Muscle of leg (tissue), 11 donors: ENCODE results near the gene CHD1. TPM values are rescaled to one million over a fixed set of nuclear protein-coding genes. Genes with fewer than 3 reads are reported as not detected.

Experiments used
- DNase-seq: peaks from one replicate; pipeline ENCODE4 v3.0.0; 2013
- H3K27ac ChIP-seq: one replicate; pipeline ENCODE4 v1.5.1; 2013; ENCODE audit warnings: mild to moderate bottlenecking, low read length, control low read depth
- H3K27me3 ChIP-seq: one replicate; pipeline ENCODE4 v1.6.1; 2013; ENCODE audit warnings: low read length; ENCODE audit not compliant: control insufficient read depth, insufficient read depth
- H3K36me3 ChIP-seq: one replicate; pipeline ENCODE4 v1.6.1; 2013; ENCODE audit warnings: low read length; ENCODE audit not compliant: control insufficient read depth, insufficient read depth
- H3K4me1 ChIP-seq: one replicate; pipeline ENCODE4 v1.6.1; 2013; ENCODE audit warnings: low read length; ENCODE audit not compliant: control insufficient read depth, insufficient read depth
- H3K4me3 ChIP-seq: one replicate; pipeline ENCODE4 v1.5.1; 2013; ENCODE audit warnings: low read length, control low read depth
- H3K9me3 ChIP-seq: replicated peaks from 2 replicates; pipeline ENCODE4 v1.6.1; 2013; ENCODE audit warnings: low read depth, low read length; ENCODE audit not compliant: control insufficient read depth
- WGBS: methylation state at CpG from one replicate; pipeline ENCODE4 v1.1.5; 2013; ENCODE audit warnings: missing lambda C conversion rate; ENCODE audit not compliant: insufficient coverage; 5-methylcytosine and 5-hydroxymethylcytosine counted together
- polyA plus RNA-seq, 8 donors: library from polyadenylated mRNA; unstranded; fragments of 120-200 nt; gene quantifications; one replicate each; pipeline versions ENCODE4 v1.2.1 to v1.2.3, GENCODE V29; 2013; ENCODE audit warnings: inconsistent platforms in 1 of 8, low replicate concordance in 1 of 8; ENCODE audit not compliant: insufficient read length in 8 of 8, insufficient read depth in 1 of 8
- total RNA-seq: library from RNA; stranded (reverse); fragments of 120-200 nt; gene quantifications from one replicate; pipeline ENCODE4 v1.2.4, GENCODE V29; 2013

CHD1 gene
- total and polyA plus RNA-seq, 9 donors, result 24.8 to 41.5 (median 30.9) TPM

GRCh38 chr5:98923966-98924365 lies 4.8 kb downstream of the CHD1 start:
- no peak overlapping the region for H3K4me3 ChIP-seq
- H3K27me3 ChIP-seq, result no peaks in the 10 kb centered on the region
- H3K4me1 ChIP-seq, result peaks cover 4% of the 10 kb centered on the region
- no peak overlapping the region for H3K27ac ChIP-seq
- 75% methylated on average over 2 of the region's 3 CpGs for WGBS
- DNase-seq, result no peak
- no peaks in the 10 kb centered on the region for H3K9me3 ChIP-seq
- H3K36me3 ChIP-seq, result peaks cover 20% of the 10 kb centered on the region

DNA sequence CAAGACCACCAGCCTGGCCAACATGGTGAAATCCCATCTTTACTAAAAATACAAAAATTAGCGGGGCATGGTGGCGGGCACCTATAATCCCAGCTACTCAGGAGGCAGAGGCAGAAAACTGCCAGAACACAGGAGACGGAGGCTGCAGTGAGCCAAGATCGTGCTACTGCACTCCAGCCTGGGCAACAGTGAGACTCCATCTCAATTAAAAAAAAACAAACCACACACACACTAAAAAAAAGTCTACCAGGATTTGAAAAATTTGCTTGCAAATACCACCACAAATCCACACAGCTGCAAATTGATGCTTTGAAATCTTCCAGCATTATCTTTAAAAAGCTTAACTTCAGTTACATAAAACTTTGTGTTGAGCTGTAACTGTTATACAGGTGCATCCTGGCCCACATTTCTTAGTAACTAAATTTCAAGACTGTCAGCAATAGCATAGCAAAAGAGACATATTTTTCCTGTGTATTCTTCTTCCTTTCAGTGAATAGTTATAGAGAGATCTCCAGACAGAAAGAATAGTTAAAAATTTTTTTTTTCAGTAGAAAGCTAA lies 6.8 kb downstream of the CHD1 start:
- 93% methylated on average over 3 of the region's 4 CpGs for WGBS
- Histone ChIP-seq H3K4me1 (no peaks in the 10 kb centered on the region), H3K9me3 (no peaks in the 10 kb centered on the region), H3K27ac (no peak overlapping the region), H3K27me3 (no peaks in the 10 kb centered on the region), H3K36me3 (peaks cover 20% of the 10 kb centered on the region), H3K4me3 (no peak overlapping the region)
- no peak for DNase-seq

- Histone ChIP-seq H3K9me3 (no peaks in the 10 kb centered on the region), H3K36me3 (peaks cover 9% of the 10 kb centered on the region), H3K27me3 (no peaks in the 10 kb centered on the region), H3K27ac (no peak overlapping the region), H3K4me1 (no peaks in the 10 kb centered on the region), H3K4me3 (no peak overlapping the region)
- no CpG with 5 or more reads among the region's 2 CpGs for WGBS
- DNase-seq, result no peak
These were observed 11.4 kb downstream of the CHD1 start for GRCh38 chr5:98917433-98917832.

DNA sequence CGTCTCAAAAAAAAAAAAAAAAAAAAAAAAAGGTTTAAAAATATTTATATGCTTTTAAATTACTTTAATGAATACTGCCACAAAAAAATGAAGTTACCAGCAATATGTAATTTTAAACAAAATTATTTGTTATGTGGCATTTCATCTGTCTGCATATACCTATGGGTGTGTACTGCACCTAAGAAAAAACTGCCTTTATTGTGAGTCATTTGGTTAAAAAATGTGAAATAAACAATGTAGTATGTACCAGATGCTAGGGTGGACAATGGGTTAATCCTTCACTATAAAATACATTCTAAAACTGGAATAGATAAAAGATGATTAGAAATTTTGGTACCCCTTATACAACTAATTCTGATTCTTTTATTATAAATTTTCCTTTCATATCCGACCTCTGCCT lies 12.3 kb downstream of the CHD1 start:
- WGBS, result no CpG with 5 or more reads among the region's 2 CpGs
- H3K36me3 ChIP-seq, result peaks cover 6% of the 10 kb centered on the region
- no peaks in the 10 kb centered on the region for H3K9me3 ChIP-seq
- no peak overlapping the region for H3K27ac ChIP-seq
- DNase-seq, result no peak
- H3K4me3 ChIP-seq, result no peak overlapping the region
- no peaks in the 10 kb centered on the region for H3K4me1 ChIP-seq
- no peaks in the 10 kb centered on the region for H3K27me3 ChIP-seq

DNA sequence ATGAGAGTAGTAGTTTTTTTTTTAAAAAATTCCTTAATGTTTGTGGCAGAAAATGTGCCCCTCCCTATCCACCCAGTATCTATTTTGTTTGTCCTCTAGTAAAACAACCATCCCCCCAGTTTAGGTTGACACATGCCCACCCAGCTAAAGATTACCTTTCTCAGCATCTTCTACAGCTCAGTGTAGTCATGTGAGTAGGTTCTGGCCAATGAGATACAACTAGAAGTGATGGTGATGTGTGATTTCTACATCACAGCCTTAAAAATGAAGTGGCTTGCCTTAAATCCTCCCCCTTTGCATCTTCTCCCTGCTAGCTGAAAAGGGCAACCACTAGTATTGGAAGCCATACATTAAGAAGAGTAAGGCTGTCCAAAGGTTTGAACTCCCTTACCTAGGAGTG lies 14.9 kb downstream of the CHD1 start:
- Histone ChIP-seq H3K9me3 (no peaks in the 10 kb centered on the region), H3K27me3 (no peaks in the 10 kb centered on the region), H3K27ac (no peak overlapping the region), H3K36me3 (peaks cover 2% of the 10 kb centered on the region), H3K4me1 (no peaks in the 10 kb centered on the region), H3K4me3 (no peak overlapping the region)
- DNase-seq, result no peak

DNA sequence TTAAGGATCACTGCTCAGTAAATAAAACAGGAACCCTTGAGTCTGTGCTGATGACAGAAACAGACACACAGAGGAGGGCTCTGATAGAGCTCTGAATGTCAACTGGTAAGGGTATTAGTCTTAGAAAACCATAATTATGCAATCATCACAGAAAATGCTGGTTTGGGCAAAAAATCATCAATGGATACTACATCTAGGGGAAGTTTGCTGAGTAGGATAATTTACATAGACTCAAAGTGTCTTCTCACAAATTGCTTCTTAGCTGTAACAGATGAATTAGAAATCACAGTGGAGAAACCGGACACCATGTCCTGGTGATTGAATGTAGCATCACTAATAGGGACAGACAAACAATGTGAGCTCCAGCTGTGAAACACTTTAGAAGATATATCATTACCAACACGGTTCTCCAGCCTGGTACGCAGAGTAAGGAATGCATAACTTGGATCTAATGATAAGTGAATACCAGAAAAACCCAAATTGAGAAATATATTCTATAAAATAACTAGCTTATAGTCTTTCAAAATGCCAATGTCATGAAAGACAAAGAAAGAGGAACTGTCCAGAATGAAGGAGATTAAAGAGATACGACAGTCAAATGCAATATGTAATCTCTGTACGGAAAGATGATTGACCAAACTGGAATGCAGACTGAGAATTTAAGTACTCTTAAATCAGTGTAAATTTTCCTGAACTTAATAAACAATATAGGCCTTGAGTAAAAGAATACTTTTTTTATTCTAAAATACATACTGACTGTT lies 17.3 kb downstream of the CHD1 start:
- no peaks in the 10 kb centered on the region for H3K9me3 ChIP-seq
- peak; percentile 18 for DNase-seq
- H3K27ac ChIP-seq, result no peak overlapping the region
- no peak overlapping the region for H3K4me3 ChIP-seq
- H3K36me3 ChIP-seq, result peaks cover 2% of the 10 kb centered on the region
- H3K4me1 ChIP-seq, result no peaks in the 10 kb centered on the region
- H3K27me3 ChIP-seq, result no peaks in the 10 kb centered on the region
- WGBS, result no CpG with 5 or more reads among the region's 5 CpGs

GRCh38 chr5:98909363-98909762 lies 19.4 kb downstream of the CHD1 start:
- no CpG with 5 or more reads among the region's 2 CpGs for WGBS
- DNase-seq, result no peak
- Histone ChIP-seq H3K9me3 (no peaks in the 10 kb centered on the region), H3K27ac (no peak overlapping the region), H3K4me3 (no peak overlapping the region), H3K27me3 (no peaks in the 10 kb centered on the region), H3K4me1 (no peaks in the 10 kb centered on the region), H3K36me3 (peaks cover 2% of the 10 kb centered on the region)

- H3K4me1 ChIP-seq, result no peaks in the 10 kb centered on the region
- no peak overlapping the region for H3K27ac ChIP-seq
- H3K27me3 ChIP-seq, result no peaks in the 10 kb centered on the region
- no peak for DNase-seq
- no peak overlapping the region for H3K4me3 ChIP-seq
- no peaks in the 10 kb centered on the region for H3K9me3 ChIP-seq
- no peaks in the 10 kb centered on the region for H3K36me3 ChIP-seq
- 67% methylated on average over 1 of the region's 1 CpG for WGBS
These were observed 20.9 kb downstream of the CHD1 start for GRCh38 chr5:98907951-98908350.

GRCh38 chr5:98906756-98907355 lies 22.0 kb downstream of the CHD1 start:
- Histone ChIP-seq H3K4me1 (no peaks in the 10 kb centered on the region), H3K9me3 (no peaks in the 10 kb centered on the region), H3K36me3 (no peaks in the 10 kb centered on the region), H3K27ac (no peak overlapping the region), H3K27me3 (no peaks in the 10 kb centered on the region), H3K4me3 (no peak overlapping the region)
- WGBS, result 88% methylated on average over 2 of the region's 3 CpGs
- DNase-seq, result no peak

DNA sequence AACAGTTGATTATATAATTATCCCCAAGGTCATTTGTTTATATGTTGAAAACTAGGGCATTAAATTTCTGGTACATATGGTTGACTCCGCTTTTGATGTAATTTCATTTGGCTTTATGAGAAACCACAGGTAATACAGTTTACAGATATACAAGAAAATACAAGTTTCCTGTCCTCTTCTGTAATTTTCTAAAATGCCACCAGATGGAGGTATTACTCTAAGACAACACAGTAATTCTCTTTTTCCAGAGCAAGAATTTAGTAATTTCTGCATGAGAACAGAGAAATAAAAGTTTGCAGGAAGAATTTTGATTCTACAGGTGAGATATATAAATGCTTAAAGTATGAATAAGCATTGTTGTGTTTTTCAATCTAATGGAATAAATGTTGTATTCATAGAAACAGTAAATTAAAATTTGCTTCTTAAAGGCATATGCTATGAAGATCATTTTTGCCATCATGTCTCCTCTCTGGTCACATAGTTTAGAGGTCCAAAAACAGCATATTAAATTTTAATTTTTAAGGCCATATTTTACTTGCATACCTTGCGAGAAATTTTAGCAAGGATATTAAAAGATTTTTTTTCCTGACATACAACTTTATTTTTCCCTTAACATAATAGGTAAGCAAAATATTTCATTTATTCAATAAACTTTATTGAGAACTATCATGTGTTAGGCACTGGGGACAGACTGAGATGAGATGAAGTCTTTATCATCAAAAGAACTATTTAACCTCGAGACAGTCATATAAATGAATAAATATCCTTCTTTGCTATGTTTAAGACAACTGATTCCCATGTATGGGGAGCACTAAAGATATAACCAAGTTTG lies 22.7 kb downstream of the CHD1 start:
- no peaks in the 10 kb centered on the region for H3K27me3 ChIP-seq
- H3K4me1 ChIP-seq, result no peaks in the 10 kb centered on the region
- H3K36me3 ChIP-seq, result no peaks in the 10 kb centered on the region
- H3K9me3 ChIP-seq, result no peaks in the 10 kb centered on the region
- H3K4me3 ChIP-seq, result no peak overlapping the region
- peak; percentile 64 for DNase-seq
- no CpG with 5 or more reads among the region's 3 CpGs for WGBS
- no peak overlapping the region for H3K27ac ChIP-seq
